KG1 (cell line): ENCODE data around the gene DNMT3L.
"Not testable (repeated sequence)": the region's sequence is repeated elsewhere in the genome, so short reads cannot be mapped to it uniquely, and the experiment has no call there.

Experiments used
- DNase-seq: peaks from one replicate; lab custom pipeline; 2025; lab: John Stamatoyannopoulos, UW

DNMT3L gene

GRCh38 chr21:44249204-44250037, 12.3 kb downstream of the DNMT3L start:
- not testable (repeated sequence) for DNase-seq

GRCh38 chr21:44247904-44248303, 13.8 kb downstream of the DNMT3L start:
- not testable (repeated sequence) for DNase-seq

GRCh38 chr21:44243980-44244379, 17.7 kb downstream of the DNMT3L start:
- DNase-seq: not testable (repeated sequence)

GRCh38 chr21:44241281-44241680, 20.4 kb downstream of the DNMT3L start:
- DNase-seq: not testable (repeated sequence)

- DNase-seq: not testable (repeated sequence)
Observed at GRCh38 chr21:44240842-44241241, 20.9 kb downstream of the DNMT3L start, which contains the start of gene ICOSLG. ICOSLG (minus strand) TSS chr21:44240943; CDS start chr21:44240817, 126 bp downstream.

- DNase-seq: not testable (repeated sequence)
Observed at GRCh38 chr21:44240353-44240752, 21.3 kb downstream of the DNMT3L start.

- DNase-seq: not testable (repeated sequence)
Observed at GRCh38 chr21:44229561-44229960, 32.1 kb downstream of the DNMT3L start.

GRCh38 chr21:44228109-44228508, 33.6 kb downstream of the DNMT3L start:
- DNase-seq: not testable (repeated sequence)

- DNase-seq: not testable (repeated sequence)
Observed at GRCh38 chr21:44227614-44228013, 34.1 kb downstream of the DNMT3L start.

GRCh38 chr21:44225605-44226004, 36.1 kb downstream of the DNMT3L start:
- not testable (repeated sequence) for DNase-seq

GRCh38 chr21:44223334-44223733, 38.4 kb downstream of the DNMT3L start:
- not testable (repeated sequence) for DNase-seq

GRCh38 chr21:44220674-44221073, 41.0 kb downstream of the DNMT3L start:
- not testable (repeated sequence) for DNase-seq

GRCh38 chr21:44218461-44218860, 43.2 kb downstream of the DNMT3L start:
- DNase-seq: not testable (repeated sequence)

GRCh38 chr21:44211978-44212377, 49.7 kb downstream of the DNMT3L start:
- not testable (repeated sequence) for DNase-seq

GRCh38 chr21:44211574-44211973, 50.1 kb downstream of the DNMT3L start:
- not testable (repeated sequence) for DNase-seq

GRCh38 chr21:44207860-44208646, 53.6 kb downstream of the DNMT3L start:
- DNase-seq: not testable (repeated sequence)

GRCh38 chr21:44206698-44207676, 54.7 kb downstream of the DNMT3L start:
- not testable (repeated sequence) for DNase-seq

- not testable (repeated sequence) for DNase-seq
Observed at GRCh38 chr21:44206187-44206586, 55.5 kb downstream of the DNMT3L start.

GRCh38 chr21:44202590-44203299, 59.0 kb downstream of the DNMT3L start:
- not testable (repeated sequence) for DNase-seq

GRCh38 chr21:44199997-44200396, 61.7 kb downstream of the DNMT3L start:
- DNase-seq: not testable (repeated sequence)

GRCh38 chr21:44199448-44199847, 62.2 kb downstream of the DNMT3L start:
- no peak for DNase-seq
